Vagina (tissue), 2 donors: Measurements from ENCODE around the gene RHEB.

ENCODE experiments used
- POLR2A ChIP-seq, 2 donors: fragments of 450-650 bp; IDR thresholded peaks; one replicate each; pipeline ENCODE4 v1.6.1; 2017; ENCODE audit warnings: antibody characterized with exemption in 2 of 2, mild to moderate bottlenecking in 2 of 2, moderate library complexity in 2 of 2
- POLR2AphosphoS5 ChIP-seq, 2 donors: sonication (generic); formaldehyde crosslinking; IDR thresholded peaks; one replicate each; pipeline ENCODE4 v1.9.0; 2017; ENCODE audit warnings: antibody characterized with exemption in 2 of 2, mild to moderate bottlenecking in 2 of 2, low read depth in 1 of 2; ENCODE audit not compliant: insufficient read depth in 1 of 2
- TF ChIP-seq, protein P1 (sequence below), 3 experiments: fragments of 450-650 bp in 2 of 3; fragments of 200-600 bp in 1 of 3; sonication (generic) in 1 of 3; IDR thresholded peaks; one replicate each; pipeline ENCODE4 v1.5.1; 2017 to 2019; ENCODE audit warnings: antibody characterized with exemption in 3 of 3, mild to moderate bottlenecking in 2 of 3, moderate library complexity in 2 of 3

- TF ChIP-seq, protein P1, sequence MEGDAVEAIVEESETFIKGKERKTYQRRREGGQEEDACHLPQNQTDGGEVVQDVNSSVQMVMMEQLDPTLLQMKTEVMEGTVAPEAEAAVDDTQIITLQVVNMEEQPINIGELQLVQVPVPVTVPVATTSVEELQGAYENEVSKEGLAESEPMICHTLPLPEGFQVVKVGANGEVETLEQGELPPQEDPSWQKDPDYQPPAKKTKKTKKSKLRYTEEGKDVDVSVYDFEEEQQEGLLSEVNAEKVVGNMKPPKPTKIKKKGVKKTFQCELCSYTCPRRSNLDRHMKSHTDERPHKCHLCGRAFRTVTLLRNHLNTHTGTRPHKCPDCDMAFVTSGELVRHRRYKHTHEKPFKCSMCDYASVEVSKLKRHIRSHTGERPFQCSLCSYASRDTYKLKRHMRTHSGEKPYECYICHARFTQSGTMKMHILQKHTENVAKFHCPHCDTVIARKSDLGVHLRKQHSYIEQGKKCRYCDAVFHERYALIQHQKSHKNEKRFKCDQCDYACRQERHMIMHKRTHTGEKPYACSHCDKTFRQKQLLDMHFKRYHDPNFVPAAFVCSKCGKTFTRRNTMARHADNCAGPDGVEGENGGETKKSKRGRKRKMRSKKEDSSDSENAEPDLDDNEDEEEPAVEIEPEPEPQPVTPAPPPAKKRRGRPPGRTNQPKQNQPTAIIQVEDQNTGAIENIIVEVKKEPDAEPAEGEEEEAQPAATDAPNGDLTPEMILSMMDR (IDR thresholded peaks at IDR 0.05): no peak
- TF ChIP-seq POLR2AphosphoS5 (IDR thresholded peaks at IDR 0.05; ENCODE audit: insufficient read depth in 1 of 2, low read depth in 1 of 2) (no peak), POLR2A (IDR thresholded peaks at IDR 0.05) (no peak)
Measured at GRCh38 chr7:151427705-151428377, 91.9 kb downstream of the RHEB start.
